PFSK-1 (cell line): ENCODE data around the gene PCP4.

Experiments
- FOXP2 ChIP-seq: optimal IDR thresholded peaks from 2 replicates; pipeline ENCODE3; 2011; ENCODE audit warnings: borderline replicate concordance, control low read depth, inconsistent platforms; ENCODE audit not compliant: insufficient read depth; ENCODE audit errors: extremely low read length, extremely low read depth
- POLR2AphosphoS5 ChIP-seq: IDR thresholded peaks from 2 replicates; pipeline ENCODE4 v1.6.1; 2012; ENCODE audit warnings: low read depth, mild to moderate bottlenecking, control low read depth, low read length, moderate library complexity
- SIN3A ChIP-seq: IDR thresholded peaks from 2 replicates; pipeline ENCODE4 v1.6.1; 2012; ENCODE audit warnings: mild to moderate bottlenecking, low read length, moderate library complexity, borderline replicate concordance; ENCODE audit not compliant: insufficient read depth
- TAF1 ChIP-seq: IDR thresholded peaks from 2 replicates; pipeline ENCODE4 v1.6.1; 2012; ENCODE audit warnings: low read length, control low read depth, borderline replicate concordance; ENCODE audit not compliant: insufficient read depth
- TF ChIP-seq, protein P1 (sequence below), 2 experiments: IDR thresholded peaks; 2 replicates each; pipeline versions ENCODE4 v1.6.1 to v1.8.0; 2011 to 2012; ENCODE audit warnings: low read depth in 2 of 2, low read length in 2 of 2, control low read depth in 1 of 2, inconsistent platforms in 1 of 2, mild to moderate bottlenecking in 1 of 2, moderate library complexity in 1 of 2; ENCODE audit not compliant: insufficient read depth in 1 of 2

The PCP4 gene

DNA sequence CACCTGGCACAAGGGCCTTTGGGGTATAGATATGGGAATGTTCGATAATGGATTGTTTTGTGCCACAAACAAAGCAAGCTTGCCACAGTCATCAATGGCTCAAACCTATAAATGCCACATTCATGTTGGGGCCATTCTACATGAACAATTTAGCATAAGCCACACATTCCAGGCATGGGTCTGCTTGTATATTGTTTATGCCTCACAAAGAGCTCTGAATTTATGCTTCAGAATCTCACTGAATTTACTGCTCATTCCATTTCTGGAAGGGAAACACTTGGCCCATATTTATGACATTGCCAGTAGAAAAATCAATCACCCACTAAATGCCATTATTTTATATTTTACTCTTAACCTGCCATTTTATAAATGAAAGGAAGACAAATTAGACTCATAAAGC is 6.4 kb downstream of the PCP4 start:
- TF ChIP-seq TAF1 = no peak
- no peak for TF ChIP-seq SIN3A
- TF ChIP-seq, protein P1, sequence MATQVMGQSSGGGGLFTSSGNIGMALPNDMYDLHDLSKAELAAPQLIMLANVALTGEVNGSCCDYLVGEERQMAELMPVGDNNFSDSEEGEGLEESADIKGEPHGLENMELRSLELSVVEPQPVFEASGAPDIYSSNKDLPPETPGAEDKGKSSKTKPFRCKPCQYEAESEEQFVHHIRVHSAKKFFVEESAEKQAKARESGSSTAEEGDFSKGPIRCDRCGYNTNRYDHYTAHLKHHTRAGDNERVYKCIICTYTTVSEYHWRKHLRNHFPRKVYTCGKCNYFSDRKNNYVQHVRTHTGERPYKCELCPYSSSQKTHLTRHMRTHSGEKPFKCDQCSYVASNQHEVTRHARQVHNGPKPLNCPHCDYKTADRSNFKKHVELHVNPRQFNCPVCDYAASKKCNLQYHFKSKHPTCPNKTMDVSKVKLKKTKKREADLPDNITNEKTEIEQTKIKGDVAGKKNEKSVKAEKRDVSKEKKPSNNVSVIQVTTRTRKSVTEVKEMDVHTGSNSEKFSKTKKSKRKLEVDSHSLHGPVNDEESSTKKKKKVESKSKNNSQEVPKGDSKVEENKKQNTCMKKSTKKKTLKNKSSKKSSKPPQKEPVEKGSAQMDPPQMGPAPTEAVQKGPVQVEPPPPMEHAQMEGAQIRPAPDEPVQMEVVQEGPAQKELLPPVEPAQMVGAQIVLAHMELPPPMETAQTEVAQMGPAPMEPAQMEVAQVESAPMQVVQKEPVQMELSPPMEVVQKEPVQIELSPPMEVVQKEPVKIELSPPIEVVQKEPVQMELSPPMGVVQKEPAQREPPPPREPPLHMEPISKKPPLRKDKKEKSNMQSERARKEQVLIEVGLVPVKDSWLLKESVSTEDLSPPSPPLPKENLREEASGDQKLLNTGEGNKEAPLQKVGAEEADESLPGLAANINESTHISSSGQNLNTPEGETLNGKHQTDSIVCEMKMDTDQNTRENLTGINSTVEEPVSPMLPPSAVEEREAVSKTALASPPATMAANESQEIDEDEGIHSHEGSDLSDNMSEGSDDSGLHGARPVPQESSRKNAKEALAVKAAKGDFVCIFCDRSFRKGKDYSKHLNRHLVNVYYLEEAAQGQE (IDR thresholded peaks at IDR 0.05; ENCODE audit: insufficient read depth in 1 of 2, low read depth in 2 of 2, low read length in 2 of 2) = no peak
- TF ChIP-seq POLR2AphosphoS5 = no peak
- TF ChIP-seq FOXP2 = no peak

- TF ChIP-seq TAF1 (no peak), POLR2AphosphoS5 (no peak), FOXP2 (no peak), SIN3A (no peak)
- TF ChIP-seq, protein P1 (IDR thresholded peaks at IDR 0.05; ENCODE audit: insufficient read depth in 1 of 2, low read depth in 2 of 2, low read length in 2 of 2) = no peak
Observed at GRCh38 chr21:39874206-39874605, 7.0 kb downstream of the PCP4 start.

GRCh38 chr21:39874759-39875158 is 7.5 kb downstream of the PCP4 start:
- TF ChIP-seq POLR2AphosphoS5 = no peak
- no peak for TF ChIP-seq FOXP2
- TF ChIP-seq, protein P1 (IDR thresholded peaks at IDR 0.05; ENCODE audit: insufficient read depth in 1 of 2, low read depth in 2 of 2, low read length in 2 of 2) = no peak
- TF ChIP-seq SIN3A = no peak
- TF ChIP-seq TAF1 = no peak

DNA sequence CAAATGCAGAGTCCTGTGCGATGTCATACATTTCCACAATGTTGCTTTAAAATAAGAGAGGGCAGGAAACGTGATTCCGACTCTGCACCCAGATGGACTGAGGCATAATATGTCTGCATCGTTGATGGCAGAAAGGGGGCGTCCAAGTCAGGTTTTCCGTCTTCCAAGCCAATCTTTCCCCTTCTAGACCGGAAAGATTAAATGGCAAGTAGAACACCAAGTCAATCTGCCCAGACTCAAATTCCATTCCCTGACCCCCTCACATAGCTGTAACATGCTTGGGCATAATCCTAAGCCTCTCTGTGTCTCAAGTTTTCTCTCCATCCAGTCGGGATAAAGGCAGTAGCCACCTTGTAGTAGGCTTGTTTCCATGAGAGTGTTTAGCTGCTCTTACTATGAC is 14.4 kb downstream of the PCP4 start:
- TF ChIP-seq POLR2AphosphoS5 (no peak), SIN3A (no peak), FOXP2 (no peak), TAF1 (no peak)
- TF ChIP-seq, protein P1 (IDR thresholded peaks at IDR 0.05; ENCODE audit: insufficient read depth in 1 of 2, low read depth in 2 of 2, low read length in 2 of 2) = no peak
